GM10266 (cell line): Measurements from ENCODE around the gene SLC25A34.

Source experiments
- DNase-seq: peaks from one replicate; pipeline ENCODE4 v3.0.0; 2012; ENCODE audit errors: extremely low spot score
- CTCF ChIP-seq: IDR thresholded peaks from 2 replicates; pipeline ENCODE4 v1.5.1; 2012; ENCODE audit warnings: mild to moderate bottlenecking, low read depth; ENCODE audit not compliant: control insufficient read depth, insufficient read depth; ENCODE audit errors: missing control alignments

Gene SLC25A34

GRCh38 chr1:15738416-15739113 is 2.5 kb downstream of the SLC25A34 start:
- TF ChIP-seq CTCF, result no peak
- no peak for DNase-seq

GRCh38 chr1:15739259-15739658 is 3.2 kb downstream of the SLC25A34 start:
- no peak for DNase-seq
- no peak for TF ChIP-seq CTCF

- no peak for TF ChIP-seq CTCF
- no peak for DNase-seq
Observed at GRCh38 chr1:15739745-15740144, 3.7 kb downstream of the SLC25A34 start.

GRCh38 chr1:15740924-15741850 is 5.1 kb downstream of the SLC25A34 start:
- peak; percentile 97 for TF ChIP-seq CTCF
- DNase-seq, result peak; percentile 91

GRCh38 chr1:15742339-15742801 is 6.3 kb downstream of the SLC25A34 start, which contains the start of gene TMEM82:
TSS of gene TMEM82 (plus strand) at chr1:15742499. CDS start at chr1:15742560, 61 bp downstream.
- DNase-seq, result no peak
- no peak for TF ChIP-seq CTCF

GRCh38 chr1:15744122-15744679 is 8.1 kb downstream of the SLC25A34 start:
- no peak for DNase-seq
- no peak for TF ChIP-seq CTCF
